GM19239 (cell line): Measurements from ENCODE around the gene EMP3.
"Not testable (repeated sequence)": the region's sequence is repeated elsewhere in the genome, so short reads cannot be mapped to it uniquely, and the experiment has no call there.

Experiments used
- DNase-seq: peaks from one replicate; pipeline ENCODE4 v3.0.0; 2011; ENCODE audit warnings: low spot score; ENCODE audit not compliant: insufficient read length
- FAIRE-seq: peaks from 2 replicates; lab custom pipeline; 2011; peaks lifted over from hg19 to GRCh38; lab: Jason Lieb, UNC

EMP3 gene

GRCh38 chr19:48311384-48311783, 14.0 kb upstream of the EMP3 start:
- DNase-seq, result no peak
- FAIRE-seq, result no peak

- no peak for FAIRE-seq
- no peak for DNase-seq
These were observed 9.6 kb upstream of the EMP3 start for GRCh38 chr19:48315712-48316111.

GRCh38 chr19:48317708-48317960, 7.7 kb upstream of the EMP3 start:
- not testable (repeated sequence) for DNase-seq, FAIRE-seq

GRCh38 chr19:48318286-48318987, 6.9 kb upstream of the EMP3 start:
- FAIRE-seq, result no peak
- no peak for DNase-seq

- DNase-seq (no peak), FAIRE-seq (peak; percentile 49)
These were observed 5.5 kb upstream of the EMP3 start for GRCh38 chr19:48319647-48320541.

- FAIRE-seq (no peak), DNase-seq (peak; percentile 95)
These were observed 4.1 kb upstream of the EMP3 start for GRCh38 chr19:48321372-48321621.

- peak; percentile 62 for DNase-seq
- FAIRE-seq, result no peak
These were observed 3.4 kb upstream of the EMP3 start for GRCh38 chr19:48321622-48322591.

- DNase-seq, result no peak
- FAIRE-seq, result peak; percentile 92
These were observed 4.0 kb downstream of the EMP3 start for GRCh38 chr19:48329167-48329891.

GRCh38 chr19:48330012-48330681, 4.8 kb downstream of the EMP3 start:
- FAIRE-seq, result no peak
- DNase-seq, result peak; percentile 45

GRCh38 chr19:48332351-48332661, 7.0 kb downstream of the EMP3 start:
- FAIRE-seq (no peak), DNase-seq (no peak)

- DNase-seq (peak; percentile 75), FAIRE-seq (peak; percentile 99)
These were observed 7.5 kb downstream of the EMP3 start for GRCh38 chr19:48332662-48333466.

- peak; percentile 81 for FAIRE-seq
- peak; percentile 92 for DNase-seq
These were observed 8.4 kb downstream of the EMP3 start for GRCh38 chr19:48333467-48334384.

GRCh38 chr19:48338253-48338755, 13.0 kb downstream of the EMP3 start:
- DNase-seq, result no peak
- no peak for FAIRE-seq

- FAIRE-seq, result no peak
- DNase-seq, result no peak
These were observed 13.6 kb downstream of the EMP3 start for GRCh38 chr19:48338802-48339503.

GRCh38 chr19:48340995-48341394, 15.6 kb downstream of the EMP3 start:
- DNase-seq, result no peak
- FAIRE-seq, result no peak

- FAIRE-seq, result no peak
- DNase-seq, result no peak
These were observed 16.4 kb downstream of the EMP3 start for GRCh38 chr19:48341515-48342413.
